Measurements from ENCODE around the gene ZNF620.

- TF ChIP-seq, protein P1, sequence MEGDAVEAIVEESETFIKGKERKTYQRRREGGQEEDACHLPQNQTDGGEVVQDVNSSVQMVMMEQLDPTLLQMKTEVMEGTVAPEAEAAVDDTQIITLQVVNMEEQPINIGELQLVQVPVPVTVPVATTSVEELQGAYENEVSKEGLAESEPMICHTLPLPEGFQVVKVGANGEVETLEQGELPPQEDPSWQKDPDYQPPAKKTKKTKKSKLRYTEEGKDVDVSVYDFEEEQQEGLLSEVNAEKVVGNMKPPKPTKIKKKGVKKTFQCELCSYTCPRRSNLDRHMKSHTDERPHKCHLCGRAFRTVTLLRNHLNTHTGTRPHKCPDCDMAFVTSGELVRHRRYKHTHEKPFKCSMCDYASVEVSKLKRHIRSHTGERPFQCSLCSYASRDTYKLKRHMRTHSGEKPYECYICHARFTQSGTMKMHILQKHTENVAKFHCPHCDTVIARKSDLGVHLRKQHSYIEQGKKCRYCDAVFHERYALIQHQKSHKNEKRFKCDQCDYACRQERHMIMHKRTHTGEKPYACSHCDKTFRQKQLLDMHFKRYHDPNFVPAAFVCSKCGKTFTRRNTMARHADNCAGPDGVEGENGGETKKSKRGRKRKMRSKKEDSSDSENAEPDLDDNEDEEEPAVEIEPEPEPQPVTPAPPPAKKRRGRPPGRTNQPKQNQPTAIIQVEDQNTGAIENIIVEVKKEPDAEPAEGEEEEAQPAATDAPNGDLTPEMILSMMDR (IDR thresholded peaks at IDR 0.05): no peak
- TF ChIP-seq POLR2A (IDR thresholded peaks at IDR 0.05; ENCODE audit: low read length) (no peak), CEBPB (IDR thresholded peaks at IDR 0.05) (no peak), ZFP36 (IDR thresholded peaks at IDR 0.05; ENCODE audit: borderline replicate concordance, partially characterized antibody) (no peak), SMC3 (IDR thresholded peaks at IDR 0.05) (no peak), REST (IDR thresholded peaks at IDR 0.05) (no peak), HDAC2 (IDR thresholded peaks at IDR 0.05) (no peak), HMGXB4 (CRISPR knock-in tag; IDR thresholded peaks at IDR 0.05; ENCODE audit: borderline replicate concordance) (no peak)
Observed at GRCh38 chr3:40470701-40471100, 35.1 kb upstream of the ZNF620 start.
